Caco-2 (cell line): Measurements from ENCODE around the gene CMTR1. TPM values are rescaled to one million over a fixed set of nuclear protein-coding genes. Genes with fewer than 3 reads are reported as not detected.
A peak's percentile ranks its signal among the peaks of the same experiment; 100 is the strongest.

ENCODE experiments used
- BruUV-seq: library from RNA; stranded (reverse); fragments of 400-500 nt; replicated peaks from 2 replicates; lab custom pipeline; 2021; lab: Mats Ljungman, UMichigan
- CTCF ChIA-PET: fragments of 300-600 bp; sonication (Branson Sonifier 250); formaldehyde crosslinking; loops from one replicate; lab custom pipeline; 2022; ENCODE audit warnings: antibody characterized with exemption; lab: Charles Lee
- POLR2A ChIA-PET: fragments of 300-600 bp; sonication (Branson Sonifier 250); formaldehyde crosslinking; loops from one replicate; lab custom pipeline; 2022; ENCODE audit warnings: antibody characterized with exemption; lab: Charles Lee
- DNase-seq, 2 experiments: peaks; one replicate each; pipeline versions ENCODE4 v3.0.0 to v3.0.0-alpha.2; 2020 to 2022
- H3K27me3 ChIP-seq: replicated peaks from 2 replicates; pipeline ENCODE4 v1.6.0; 2011; ENCODE audit warnings: low read length; ENCODE audit not compliant: control insufficient read depth, insufficient read depth
- H3K36me3 ChIP-seq: 2 replicates; pipeline ENCODE4 v1.5.1; 2011; ENCODE audit warnings: low read length; ENCODE audit not compliant: control insufficient read depth, insufficient read depth
- H3K4me1 ChIP-seq: fragments of 250-450 bp; sonication (Bioruptor Pico); 2 replicates; pipeline ENCODE4 v1.5.1; 2020; ENCODE audit warnings: mild to moderate bottlenecking
- H3K4me3 ChIP-seq: 2 replicates; pipeline ENCODE4 v1.5.1; 2011; ENCODE audit warnings: low read depth, mild to moderate bottlenecking, control low read depth, low read length
- H3K9me3 ChIP-seq: fragments of 250-450 bp; sonication (Bioruptor Pico); 2 replicates; pipeline ENCODE4 v1.5.1; 2020; ENCODE audit warnings: mild to moderate bottlenecking, moderate library complexity
- H3K27ac Mint-ChIP-seq: one replicate; pipeline ENCODE4 v1.8.0; 2022; ENCODE audit warnings: mixed read lengths; ENCODE audit not compliant: unreplicated experiment
- H3K27me3 Mint-ChIP-seq: one replicate; pipeline ENCODE4 v1.8.0; 2022; ENCODE audit warnings: mixed read lengths; ENCODE audit not compliant: insufficient read depth, unreplicated experiment
- H3K36me3 Mint-ChIP-seq: one replicate; pipeline ENCODE4 v1.8.0; 2022; ENCODE audit warnings: mild to moderate bottlenecking, mixed read lengths; ENCODE audit not compliant: insufficient read depth, unreplicated experiment
- H3K4me1 Mint-ChIP-seq: one replicate; pipeline ENCODE4 v1.8.0; 2022; ENCODE audit warnings: low read depth, mixed read lengths; ENCODE audit not compliant: unreplicated experiment
- H3K4me3 Mint-ChIP-seq: one replicate; pipeline ENCODE4 v1.8.0; 2022; ENCODE audit warnings: mild to moderate bottlenecking, moderate library complexity, mixed read lengths; ENCODE audit not compliant: unreplicated experiment
- H3K9me3 Mint-ChIP-seq: one replicate; pipeline ENCODE4 v1.8.0; 2022; ENCODE audit warnings: mixed read lengths; ENCODE audit not compliant: unreplicated experiment
- intact Hi-C: fragments of 100-400 bp; cut with micrococcal nuclease; formaldehyde crosslinking; loops from one replicate; pipeline ENCODE4 v1.10.0; 2022; ENCODE audit not compliant: unreplicated experiment
- total RNA-seq: library from RNA; stranded (reverse); gene quantifications from 2 replicates; pipeline ENCODE4 v1.2.3, GENCODE V29; 2022
- TF ChIP-seq, protein P1 (sequence below), 2 experiments: fragments of 200-600 bp in 1 of 2; IDR thresholded peaks; 1 replicate in 1 of 2; 2 replicates in 1 of 2; pipeline versions ENCODE4 v1.5.1 to v1.8.0; 2011 to 2022; ENCODE audit warnings: antibody characterized with exemption in 1 of 2, control low read depth in 1 of 2, inconsistent platforms in 1 of 2, low read depth in 1 of 2, low read length in 1 of 2, mild to moderate bottlenecking in 1 of 2, moderate library complexity in 1 of 2; ENCODE audit not compliant: insufficient read depth in 1 of 2, severe bottlenecking in 1 of 2, unreplicated experiment in 1 of 2

The CMTR1 gene
- total RNA-seq, 1 experiment from 2014 or later, result 40.8 TPM

DNA sequence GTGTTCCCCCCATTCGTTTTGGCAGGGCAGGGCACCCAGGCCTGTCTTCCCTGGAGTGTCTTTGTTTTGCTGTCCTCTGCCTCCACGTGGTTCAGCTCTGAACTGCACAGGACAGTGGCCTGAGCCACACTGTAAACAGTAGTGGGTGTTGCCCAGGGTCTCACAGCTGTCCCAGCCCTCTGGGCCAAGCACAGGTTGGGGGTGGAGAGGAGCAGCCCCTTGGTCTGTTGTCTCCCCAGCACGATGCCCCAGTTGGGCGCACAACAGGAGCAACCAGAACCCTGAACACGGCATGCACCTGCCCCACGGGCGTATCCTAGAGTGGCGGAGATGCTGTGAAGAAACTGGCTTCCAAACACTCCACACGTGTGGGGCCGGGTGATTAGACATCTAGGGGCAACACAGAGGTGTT is 52.3 kb downstream of the CMTR1 start:
- no peaks in the 10 kb centered on the region; the same call in 1 of the 2 replicates for H3K36me3 ChIP-seq
- TF ChIP-seq, protein P1, sequence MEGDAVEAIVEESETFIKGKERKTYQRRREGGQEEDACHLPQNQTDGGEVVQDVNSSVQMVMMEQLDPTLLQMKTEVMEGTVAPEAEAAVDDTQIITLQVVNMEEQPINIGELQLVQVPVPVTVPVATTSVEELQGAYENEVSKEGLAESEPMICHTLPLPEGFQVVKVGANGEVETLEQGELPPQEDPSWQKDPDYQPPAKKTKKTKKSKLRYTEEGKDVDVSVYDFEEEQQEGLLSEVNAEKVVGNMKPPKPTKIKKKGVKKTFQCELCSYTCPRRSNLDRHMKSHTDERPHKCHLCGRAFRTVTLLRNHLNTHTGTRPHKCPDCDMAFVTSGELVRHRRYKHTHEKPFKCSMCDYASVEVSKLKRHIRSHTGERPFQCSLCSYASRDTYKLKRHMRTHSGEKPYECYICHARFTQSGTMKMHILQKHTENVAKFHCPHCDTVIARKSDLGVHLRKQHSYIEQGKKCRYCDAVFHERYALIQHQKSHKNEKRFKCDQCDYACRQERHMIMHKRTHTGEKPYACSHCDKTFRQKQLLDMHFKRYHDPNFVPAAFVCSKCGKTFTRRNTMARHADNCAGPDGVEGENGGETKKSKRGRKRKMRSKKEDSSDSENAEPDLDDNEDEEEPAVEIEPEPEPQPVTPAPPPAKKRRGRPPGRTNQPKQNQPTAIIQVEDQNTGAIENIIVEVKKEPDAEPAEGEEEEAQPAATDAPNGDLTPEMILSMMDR (IDR thresholded peaks at IDR 0.05; ENCODE audit: insufficient read depth in 1 of 2, low read depth in 1 of 2, low read length in 1 of 2, severe bottlenecking in 1 of 2, unreplicated experiment in 1 of 2), result peak; percentile 31 to 42
- Mint-ChIP-seq H3K4me1 (no peaks in the 10 kb centered on the region), H3K27me3 (no peaks in the 10 kb centered on the region), H3K9me3 (no peaks in the 10 kb centered on the region), H3K4me3 (no peak overlapping the region), H3K36me3 (peaks cover 21% of the 10 kb centered on the region), H3K27ac (no peak overlapping the region)
- H3K9me3 ChIP-seq, result no peaks in the 10 kb centered on the region
- H3K4me1 ChIP-seq, result no peaks in the 10 kb centered on the region
- POLR2A ChIA-PET, result no interaction called here
- intact Hi-C loops, result no loop called here
- BruUV-seq, result no TSS peak
- peak in 1 of 2 experiments; percentile 25 for DNase-seq
- CTCF ChIA-PET, result interaction anchor here (1.3 kb wide), 2 partner anchors 14 to 80 kb away, joined by 3 to 8 read pairs; no protein-coding TSS in a partner anchor
- H3K4me3 ChIP-seq, result no peak overlapping the region
- no peaks in the 10 kb centered on the region for H3K27me3 ChIP-seq

- Mint-ChIP-seq H3K4me1 (no peaks in the 10 kb centered on the region), H3K9me3 (no peaks in the 10 kb centered on the region), H3K27ac (no peak overlapping the region), H3K4me3 (no peak overlapping the region), H3K27me3 (no peaks in the 10 kb centered on the region), H3K36me3 (peaks cover 14% of the 10 kb centered on the region)
- CTCF ChIA-PET, result no interaction called here
- BruUV-seq, result no TSS peak
- Histone ChIP-seq H3K4me3 (no peak overlapping the region), H3K36me3 (no peaks in the 10 kb centered on the region), H3K27me3 (no peaks in the 10 kb centered on the region), H3K9me3 (no peaks in the 10 kb centered on the region), H3K4me1 (no peaks in the 10 kb centered on the region)
- DNase-seq, result no peak
- TF ChIP-seq, protein P1 (IDR thresholded peaks at IDR 0.05; ENCODE audit: insufficient read depth in 1 of 2, low read depth in 1 of 2, low read length in 1 of 2, severe bottlenecking in 1 of 2, unreplicated experiment in 1 of 2), result no peak
- intact Hi-C loops, result no loop called here
- POLR2A ChIA-PET, result no interaction called here
Measured at GRCh38 chr6:37486121-37486839, 53.3 kb downstream of the CMTR1 start.

DNA sequence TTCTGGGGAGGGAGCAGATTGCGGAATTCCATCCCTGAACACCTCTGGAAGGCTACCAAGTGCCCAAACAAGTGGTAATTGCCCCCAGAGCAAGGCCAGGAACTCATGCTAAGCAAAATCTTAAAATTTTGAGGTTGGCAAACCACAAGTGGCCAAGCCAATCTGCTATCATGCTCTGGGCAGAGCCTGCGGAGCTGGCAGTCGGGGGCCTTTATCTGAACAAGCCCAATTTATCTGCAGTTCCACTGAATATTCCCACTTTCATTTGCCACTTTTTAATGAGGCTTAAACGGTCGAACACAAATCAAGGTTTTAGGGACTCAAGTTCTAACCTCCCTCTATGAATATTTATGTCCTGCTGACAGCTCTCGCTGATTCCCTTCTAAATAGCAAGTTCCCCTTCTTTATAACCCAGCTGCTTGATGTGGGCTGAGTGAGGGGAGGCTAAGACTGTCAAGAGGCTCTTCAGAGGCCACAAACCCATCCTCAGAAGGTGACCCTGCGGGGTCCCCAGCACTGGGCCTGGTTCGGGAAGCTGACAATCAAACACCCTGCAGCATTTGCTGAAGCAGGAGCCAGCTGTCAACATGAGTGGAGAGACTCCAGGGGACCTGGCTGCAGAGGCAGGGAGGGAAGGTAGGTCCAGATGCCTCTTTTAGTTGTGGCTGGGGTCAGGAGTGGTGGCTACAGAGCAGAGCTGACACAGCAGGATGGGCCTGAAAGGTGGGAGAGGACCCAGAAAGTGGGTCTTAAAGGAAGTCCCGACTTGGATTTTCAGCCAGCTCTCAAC is 54.8 kb downstream of the CMTR1 start:
- Mint-ChIP-seq H3K36me3 (peaks cover 11% of the 10 kb centered on the region), H3K4me1 (no peaks in the 10 kb centered on the region), H3K9me3 (no peaks in the 10 kb centered on the region), H3K27ac (no peak overlapping the region), H3K27me3 (no peaks in the 10 kb centered on the region), H3K4me3 (no peak overlapping the region)
- H3K4me3 ChIP-seq, result no peak overlapping the region
- CTCF ChIA-PET, result interaction anchor here (0.6 kb wide), 1 partner anchor 162 kb away, joined by 4 read pairs; no protein-coding TSS in a partner anchor
- H3K27me3 ChIP-seq, result no peaks in the 10 kb centered on the region
- POLR2A ChIA-PET, result no interaction called here
- TF ChIP-seq, protein P1 (IDR thresholded peaks at IDR 0.05; ENCODE audit: insufficient read depth in 1 of 2, low read depth in 1 of 2, low read length in 1 of 2, severe bottlenecking in 1 of 2, unreplicated experiment in 1 of 2), result no peak
- DNase-seq, result no peak
- intact Hi-C loops, result no loop called here
- BruUV-seq, result no TSS peak
- H3K36me3 ChIP-seq, result no peaks in the 10 kb centered on the region
- H3K9me3 ChIP-seq, result no peaks in the 10 kb centered on the region
- no peaks in the 10 kb centered on the region for H3K4me1 ChIP-seq
